HepG2 (cell line): ENCODE data around the gene GRIK3. TPM values are rescaled to one million over a fixed set of nuclear protein-coding genes. Genes with fewer than 3 reads are reported as not detected.

Experiments
- BCLAF1 ChIP-seq: fragments of 450-650 bp; IDR thresholded peaks from 2 replicates; pipeline ENCODE4 v1.6.1; 2017; ENCODE audit warnings: mild to moderate bottlenecking
- E2F5 ChIP-seq: sonication (generic); formaldehyde crosslinking; conservative IDR thresholded peaks from 2 replicates; pipeline ENCODE4 v1.4.0; 2020; ENCODE audit warnings: missing genetic modification reagents
- HMGXB3 ChIP-seq: sonication (generic); formaldehyde crosslinking; IDR thresholded peaks from 2 replicates; pipeline ENCODE4 v1.4.0; 2020; ENCODE audit warnings: missing genetic modification reagents, borderline replicate concordance
- MAFF ChIP-seq: IDR thresholded peaks from 2 replicates; pipeline ENCODE4 v1.6.1; 2011; ENCODE audit warnings: low read depth, low read length, improper control_type of control experiment
- polyA plus RNA-seq, 8 experiments: library from polyadenylated mRNA; depleted of rRNA in 3 of 8; stranded (reverse) in 7 of 8; unstranded in 1 of 8; fragments of >200 nt; fragmentation: Illumina TruSeq in 4 of 8; extraction: Trizol in 4 of 8; gene quantifications; 2 replicates each; pipeline versions ENCODE4 v1.2.1 to v1.2.3, GENCODE V29; 2011 to 2016; ENCODE audit warnings: low read depth in 4 of 8, missing spikeins in 1 of 8, mixed read lengths in 1 of 8; ENCODE audit not compliant: insufficient read depth in 1 of 8
- total RNA-seq, 5 experiments: library from RNA; depleted of rRNA; stranded (reverse); fragments of >200 nt; fragmentation: Illumina TruSeq; extraction: Trizol; gene quantifications; 2 replicates each; pipeline ENCODE4 v1.2.3, GENCODE V29; 2016; ENCODE audit warnings: low read depth in 1 of 5

The GRIK3 gene
- total and polyA plus RNA-seq, 2 of the 13 experiments (the other 11 are each of a cell fraction or from before 2014, with no cell fraction given): not detected

- no peak for TF ChIP-seq BCLAF1
- TF ChIP-seq HMGXB3 (CRISPR knock-in tag): no peak
- TF ChIP-seq E2F5: no peak
- no peak for TF ChIP-seq MAFF
Observed at GRCh38 chr1:36831186-36831810, 203.0 kb downstream of the GRIK3 start (continued).
